Stimulated activated CD8-positive, alpha-beta memory T cell treated with anti-CD3 and anti-CD28 coated beads, Interleukin-4, amount 100 ng/mL, for 24 hours (primary cell): ENCODE measurements around the gene LRP4.

Experiments
- DNase-seq: peaks from one replicate; pipeline ENCODE4 v3.0.0-alpha.2; 2020; ENCODE audit warnings: low read depth

The LRP4 gene

DNA sequence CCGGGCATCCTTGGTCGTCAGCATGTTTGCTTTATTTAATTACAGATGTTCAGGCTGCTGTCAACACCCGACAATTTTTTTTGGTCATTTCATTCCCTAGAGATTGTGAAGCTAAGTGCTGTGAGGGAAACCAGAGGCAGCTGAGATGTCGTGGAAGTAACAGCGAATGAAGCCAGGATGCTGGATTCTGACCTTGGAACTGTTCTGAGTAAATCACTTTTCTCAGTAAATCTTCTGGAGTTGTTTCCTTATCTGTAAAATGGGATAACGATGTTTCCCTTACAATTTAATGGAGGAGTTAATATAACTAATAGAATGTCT is 71.9 kb downstream of the LRP4 start:
- DNase-seq: no peak

DNA sequence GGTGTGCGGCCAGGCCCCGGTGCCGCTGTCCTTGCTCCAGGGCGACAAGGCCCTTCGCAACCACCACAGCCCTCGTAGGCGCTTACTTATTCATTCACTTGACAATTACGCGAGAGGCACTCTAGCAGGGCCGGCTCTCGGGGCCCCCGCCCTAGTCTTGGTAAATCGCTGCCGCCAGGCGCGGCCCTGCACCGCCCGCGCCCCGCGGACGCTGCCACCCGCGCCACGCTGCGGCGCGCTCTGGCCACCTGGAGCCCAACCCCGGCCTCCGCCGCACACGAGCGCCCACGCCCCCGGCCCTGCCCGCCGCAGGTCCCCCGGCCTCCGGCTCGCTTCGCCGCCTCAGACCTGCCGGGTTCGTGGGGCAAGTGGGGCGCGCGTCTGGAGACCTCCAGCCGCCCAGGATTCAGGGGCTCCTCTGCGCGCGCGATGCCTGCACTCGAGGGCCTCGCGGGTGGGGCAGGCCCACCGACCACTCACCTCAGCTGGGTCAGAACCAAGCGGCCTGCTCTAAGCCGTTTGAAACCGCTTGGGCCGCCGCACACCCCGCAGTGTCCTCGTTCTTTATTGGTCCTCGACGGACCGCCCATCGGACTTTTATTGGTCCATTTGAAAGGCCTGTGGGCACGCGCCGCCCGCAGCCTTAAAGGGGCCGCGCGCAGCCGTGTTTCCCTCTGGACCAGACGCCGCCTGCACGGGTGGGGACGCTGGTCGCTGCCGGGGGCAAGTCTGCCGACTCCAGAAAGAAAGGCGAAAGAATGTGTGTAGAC is 72.4 kb downstream of the LRP4 start, which contains the start of gene CKAP5:
CKAP5 (minus strand) TSS at position 541 of the 770 bp plus-strand sequence. CDS start 25,049 bp downstream, outside the sequence.
- DNase-seq: peak; percentile 81

DNA sequence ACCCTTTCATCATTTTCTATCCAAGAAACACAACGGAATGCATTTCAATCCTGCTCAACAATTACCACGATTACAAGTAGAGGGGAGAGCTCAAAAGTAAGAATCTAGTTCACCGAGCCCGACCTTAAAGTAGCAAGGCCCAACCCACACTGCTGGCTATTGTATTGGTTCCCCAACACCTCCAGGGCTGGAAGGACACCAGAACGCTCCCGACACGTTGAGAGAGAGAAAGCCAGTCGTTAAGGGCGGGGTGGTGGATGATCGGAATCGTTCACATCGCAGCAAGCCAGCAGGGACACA is 73.0 kb downstream of the LRP4 start:
- DNase-seq: no peak

DNA sequence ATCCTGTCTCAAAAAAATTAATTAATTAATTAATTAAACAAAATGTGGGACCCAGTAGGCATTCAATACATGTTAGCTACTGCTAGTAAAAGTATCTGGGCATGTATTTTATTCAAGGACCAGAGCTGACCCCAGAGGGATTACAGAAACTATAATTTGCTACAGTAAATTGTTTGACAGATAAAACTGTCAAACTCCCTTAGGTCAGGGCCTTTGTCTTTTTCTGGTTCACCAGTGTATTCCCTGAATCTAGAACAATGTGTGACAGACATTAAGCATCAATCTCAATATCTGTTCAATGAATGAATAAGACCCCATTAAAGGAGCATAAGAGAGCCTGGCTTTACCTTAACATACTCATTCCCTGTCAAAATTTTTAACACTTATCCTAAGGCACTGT is 78.2 kb downstream of the LRP4 start:
- no peak for DNase-seq

DNA sequence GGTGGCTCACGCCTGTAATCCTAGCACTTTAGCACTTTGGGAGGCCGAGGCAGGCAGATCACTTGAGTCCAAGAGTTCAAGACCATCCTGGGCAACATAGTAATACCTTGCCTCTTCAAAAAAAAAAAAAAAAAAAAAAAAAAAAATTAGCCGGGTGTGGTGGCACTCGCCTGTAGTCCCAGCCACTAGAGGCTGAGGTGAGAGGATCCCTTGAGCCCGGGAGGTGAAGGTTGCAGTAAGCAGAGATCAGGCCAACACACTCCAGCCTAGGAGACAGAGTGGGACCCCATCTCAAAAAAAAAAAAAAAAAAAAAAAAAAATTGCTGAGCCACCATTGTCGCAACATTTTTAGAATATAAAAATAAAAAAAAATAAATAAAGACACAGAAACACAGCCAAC is 79.8 kb downstream of the LRP4 start:
- no peak for DNase-seq

DNA sequence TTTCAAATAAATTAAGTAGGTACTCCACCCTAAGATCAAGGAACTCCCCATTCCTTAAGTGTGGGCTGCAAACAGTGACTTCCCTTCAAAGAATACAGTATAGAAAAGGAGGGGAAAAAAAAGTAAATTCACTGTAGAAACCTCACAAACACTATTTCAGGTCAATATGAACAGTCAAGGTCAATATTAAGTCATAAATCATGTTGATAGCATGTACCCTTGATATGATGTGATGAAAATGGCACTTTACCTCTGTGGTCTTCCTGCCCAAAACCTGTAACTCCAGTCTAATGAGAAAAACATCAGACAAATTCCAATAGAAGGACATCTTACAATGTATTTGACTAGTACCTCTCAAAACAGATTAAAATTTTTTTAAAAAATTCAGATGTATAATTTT is 80.5 kb downstream of the LRP4 start:
- DNase-seq: no peak

DNA sequence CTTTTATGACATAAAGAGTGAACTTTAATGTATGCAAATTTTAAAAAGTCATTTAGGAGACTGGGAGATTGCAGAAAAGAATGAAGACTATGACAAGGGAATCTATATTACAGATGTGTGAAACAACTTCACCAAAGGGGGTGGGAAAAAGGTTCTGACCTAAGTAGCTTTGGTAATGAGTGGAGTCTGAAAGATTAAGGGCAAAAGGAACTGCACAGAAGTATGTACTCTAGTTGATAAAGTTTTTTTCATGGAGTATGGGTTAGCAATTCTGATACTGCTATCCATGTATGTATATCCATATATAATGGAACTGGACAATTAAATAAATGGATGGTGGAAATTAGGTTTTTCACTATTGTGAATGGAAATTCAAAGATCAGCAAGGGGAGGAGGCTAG is 81.5 kb downstream of the LRP4 start:
- DNase-seq: no peak

DNA sequence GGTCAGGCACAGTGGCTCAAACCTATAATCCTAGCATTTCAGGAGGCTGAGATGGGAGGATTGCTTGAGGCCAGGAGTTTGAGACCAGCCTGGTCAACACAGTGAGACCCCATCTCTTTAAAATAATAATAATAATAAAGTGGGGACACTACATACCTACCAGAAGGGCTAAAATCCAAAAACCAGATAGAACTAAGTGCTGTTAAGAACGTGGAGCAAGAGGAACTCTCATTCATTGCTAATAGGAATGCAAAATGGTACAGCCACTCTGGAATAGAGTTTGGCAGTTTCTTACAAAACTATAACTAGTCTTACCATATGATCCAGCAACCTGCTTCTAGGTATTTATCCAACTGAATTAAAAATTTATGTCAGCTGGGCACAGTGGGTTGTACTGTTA is 81.9 kb downstream of the LRP4 start:
- DNase-seq: no peak

DNA sequence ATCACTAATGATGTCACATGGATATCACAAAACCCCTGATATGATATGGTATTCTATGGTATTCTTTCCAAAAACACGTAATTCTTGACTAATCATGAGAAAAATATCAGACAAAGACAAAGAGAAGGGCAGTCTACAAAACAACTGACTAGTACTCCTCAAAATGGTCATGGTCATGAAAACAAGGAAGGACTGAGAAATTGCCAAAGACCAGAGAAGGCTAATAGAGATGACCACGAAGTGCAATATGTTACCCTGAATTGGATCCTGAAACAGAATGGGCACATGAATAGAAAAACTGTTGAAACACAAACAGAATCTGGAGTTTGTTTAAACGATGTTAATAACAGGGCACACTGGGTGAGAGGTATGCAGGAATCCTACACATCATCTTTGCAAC is 82.5 kb downstream of the LRP4 start:
- no peak for DNase-seq

DNA sequence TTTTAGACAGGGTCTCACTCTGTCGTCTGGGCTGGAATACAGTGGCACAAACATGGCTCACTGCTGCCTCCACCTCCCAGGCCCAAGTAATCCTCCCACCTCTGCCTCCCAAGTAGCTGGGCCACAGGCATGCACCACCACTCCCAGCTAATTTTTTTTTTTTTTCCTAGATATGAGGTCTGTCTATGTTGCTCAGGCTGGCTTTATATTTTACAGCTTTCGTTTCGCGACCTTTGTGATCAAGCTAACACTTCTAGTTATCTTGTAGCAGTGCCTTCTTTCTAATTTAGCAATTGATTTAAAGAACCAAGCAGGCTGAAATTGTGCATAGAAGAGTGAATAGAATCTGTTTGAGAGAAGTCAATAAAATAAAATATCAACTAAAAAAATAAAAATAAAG is 83.5 kb downstream of the LRP4 start:
- no peak for DNase-seq

DNA sequence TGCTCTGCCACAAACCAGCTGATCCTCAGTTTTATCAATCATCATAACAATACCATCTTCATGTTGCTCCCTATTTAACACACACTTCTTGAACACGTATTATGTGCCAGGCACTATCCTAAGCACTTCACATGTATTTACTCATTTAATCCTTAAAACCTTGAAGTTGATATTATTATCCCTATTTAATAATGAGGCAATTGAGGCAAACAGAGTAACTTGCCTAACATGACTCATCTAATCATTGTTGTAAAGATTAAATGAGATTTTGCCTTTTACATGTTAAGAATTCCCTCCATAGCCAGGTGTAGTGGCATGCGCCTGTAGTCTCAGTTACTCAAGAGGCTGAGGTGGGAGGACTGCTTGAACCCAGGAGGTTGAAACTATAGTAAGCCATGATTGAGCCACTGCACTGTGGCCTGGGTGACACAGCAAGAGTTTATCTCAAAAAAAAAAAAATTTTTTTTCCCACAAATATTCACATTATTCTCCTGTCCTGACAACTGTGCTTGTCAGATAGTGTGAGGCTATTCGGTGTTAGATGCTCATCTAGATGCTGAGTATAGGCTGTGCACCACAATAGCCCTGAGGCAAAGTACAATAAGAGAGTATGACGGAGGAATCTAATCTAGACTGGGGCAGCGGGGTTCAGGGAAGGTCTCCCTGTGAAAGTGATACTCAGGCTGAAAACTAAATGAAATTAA is 85.7 kb downstream of the LRP4 start:
- no peak for DNase-seq

DNA sequence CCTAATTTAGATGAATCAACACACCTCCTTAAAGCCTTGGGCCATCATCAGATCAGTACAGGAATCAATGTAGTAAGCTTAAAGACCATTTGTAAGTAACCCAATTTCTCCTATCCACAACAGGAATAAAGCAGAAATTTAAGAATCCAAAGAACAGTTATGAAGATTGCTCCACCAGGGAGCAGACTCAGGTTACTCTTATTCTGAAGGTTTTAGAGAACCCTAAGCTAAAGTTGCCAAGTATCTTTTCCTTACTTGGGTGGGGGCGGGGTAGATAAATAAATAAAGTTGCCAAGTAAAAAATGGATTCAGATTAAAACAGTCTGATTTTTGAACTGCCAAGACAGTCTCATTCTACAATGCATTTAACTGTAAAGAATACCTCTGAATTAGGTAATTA is 90.4 kb downstream of the LRP4 start:
- no peak for DNase-seq

DNA sequence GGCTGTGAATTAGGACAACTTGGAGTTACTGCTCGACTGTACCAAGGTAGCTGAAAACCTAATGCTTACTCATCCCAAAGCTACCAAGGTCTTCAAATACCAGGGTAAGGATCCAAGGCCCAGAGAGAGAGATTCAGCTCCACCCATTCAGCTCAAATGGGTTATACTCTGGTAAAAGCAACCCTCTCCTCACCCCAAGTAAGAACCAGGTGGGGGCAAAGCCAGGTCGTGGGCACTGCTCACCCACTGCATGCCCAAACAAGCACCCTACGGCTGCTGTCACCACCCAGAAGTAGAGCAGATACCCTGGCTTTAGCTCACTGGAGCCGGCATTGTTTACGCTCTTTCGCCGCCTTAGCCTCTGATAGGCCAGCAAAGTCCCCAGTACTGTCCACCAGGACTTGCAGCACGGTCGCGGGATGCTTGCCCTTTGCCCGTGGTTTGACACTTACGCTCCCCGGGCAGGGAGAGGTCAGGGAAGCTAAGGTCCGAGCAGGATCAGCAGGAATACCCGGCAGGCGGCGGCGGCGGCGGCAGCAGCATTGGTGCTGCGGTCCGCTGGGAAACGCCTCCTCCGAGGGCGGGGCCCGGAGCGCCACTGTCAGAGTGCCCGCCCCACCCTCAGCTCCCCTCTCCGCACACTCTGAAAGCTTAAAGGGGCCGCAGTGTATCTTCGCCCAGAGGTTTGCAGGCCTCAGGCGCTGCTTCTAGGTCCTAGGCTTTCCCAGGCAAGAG is 91.9 kb downstream of the LRP4 start:
- DNase-seq: peak; percentile 72

DNA sequence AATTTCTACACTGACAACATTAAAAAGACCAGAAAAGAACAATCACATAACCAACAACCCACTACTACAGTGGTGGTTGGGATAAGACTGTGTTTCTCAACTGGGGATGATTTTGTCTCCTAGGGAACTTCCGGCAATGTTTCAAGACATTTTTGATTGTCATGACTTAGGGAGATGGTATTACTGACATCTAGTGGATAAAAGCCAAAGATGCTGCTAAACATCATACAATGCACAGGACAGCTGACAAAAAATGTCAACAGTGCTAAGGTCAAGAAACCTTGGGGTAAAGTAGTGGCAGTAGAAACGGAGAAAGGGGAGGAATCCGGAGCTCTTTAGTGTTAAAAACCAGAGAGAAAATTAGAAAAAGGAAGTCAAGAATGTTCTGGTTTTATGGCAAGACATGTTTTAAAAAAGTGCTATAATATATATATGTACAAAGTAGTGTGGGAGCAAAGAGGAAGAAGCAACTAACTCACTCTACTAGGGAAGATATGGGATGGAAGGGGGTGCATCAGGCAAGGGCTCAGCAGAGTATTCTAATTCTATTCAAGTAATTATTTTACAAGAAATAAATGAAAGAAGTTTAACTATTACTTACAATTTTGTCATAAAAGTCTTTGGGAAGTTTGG is 109.4 kb downstream of the LRP4 start:
- DNase-seq: no peak
